H1 (cell line): ENCODE results near the gene CWC25. TPM values are rescaled to one million over a fixed set of nuclear protein-coding genes. Genes with fewer than 3 reads are reported as not detected.

Experiments used
- CTCF ChIA-PET: fragments of 300-600 bp; sonication (Branson Sonifier 250); formaldehyde crosslinking; loops from one replicate; lab custom pipeline; 2021; ENCODE audit not compliant: partially characterized antibody; lab: Charles Lee
- POLR2A ChIA-PET: fragments of 300-600 bp; sonication (Branson Sonifier 250); formaldehyde crosslinking; loops from one replicate; lab custom pipeline; 2021; ENCODE audit warnings: inconsistent platforms; ENCODE audit not compliant: partially characterized antibody; lab: Charles Lee
- DNase-seq, 2 experiments: peaks; one replicate each; pipeline versions ENCODE4 v3.0.0 to v3.0.0-alpha.2; 2010 to 2022; ENCODE audit warnings: low spot score in 2 of 2, low read depth in 1 of 2, mixed read lengths in 1 of 2
- FAIRE-seq: peaks from 2 replicates; lab custom pipeline; 2011; peaks lifted over from hg19 to GRCh38; lab: Jason Lieb, UNC
- H2AFZ ChIP-seq: 2 replicates; pipeline ENCODE4 v1.8.1; 2012; ENCODE audit warnings: low read length, inconsistent platforms
- H2AK5ac ChIP-seq: 2 replicates; pipeline ENCODE4 v1.6.1; 2013; ENCODE audit warnings: low read depth, low read length
- H2BK120ac ChIP-seq: replicated peaks from 2 replicates; pipeline ENCODE3; 2013; ENCODE audit warnings: low read depth, low read length, inconsistent platforms
- H2BK12ac ChIP-seq: 2 replicates; pipeline ENCODE4 v1.6.1; 2013; ENCODE audit warnings: low read depth, low read length
- H2BK15ac ChIP-seq: 2 replicates; pipeline ENCODE4 v1.6.1; 2013; ENCODE audit warnings: low read length
- H2BK20ac ChIP-seq: 2 replicates; pipeline ENCODE4 v1.6.1; 2013; ENCODE audit warnings: low read length
- H2BK5ac ChIP-seq: 2 replicates; pipeline ENCODE4 v1.6.1; 2013; ENCODE audit warnings: low read depth, low read length
- H3K14ac ChIP-seq: 2 replicates; pipeline ENCODE4 v1.6.1; 2013; ENCODE audit warnings: inconsistent platforms; ENCODE audit not compliant: insufficient read length
- H3K18ac ChIP-seq: 2 replicates; pipeline ENCODE4 v1.6.1; 2013; ENCODE audit warnings: low read length; ENCODE audit errors: extremely low read depth
- H3K23ac ChIP-seq: 2 replicates; pipeline ENCODE4 v1.6.1; 2013; ENCODE audit warnings: inconsistent platforms; ENCODE audit not compliant: insufficient read length
- H3K23me2 ChIP-seq: 2 replicates; pipeline ENCODE4 v1.6.1; 2013; ENCODE audit warnings: low read depth, low read length
- H3K27ac ChIP-seq: 2 replicates; pipeline ENCODE4 v1.6.1; 2011; ENCODE audit warnings: low read depth, low read length, inconsistent platforms
- H3K27me3 ChIP-seq, 4 experiments: replicated peaks in 1 of 4; 1 replicate in 1 of 4; 2 replicates in 3 of 4; pipeline versions ENCODE4 v1.6.1 to v1.8.1; 2011 to 2013; ENCODE audit warnings: low read length in 3 of 4, mild to moderate bottlenecking in 3 of 4, inconsistent platforms in 2 of 4, mixed read lengths in 2 of 4, moderate library complexity in 1 of 4; ENCODE audit not compliant: control insufficient read depth in 3 of 4, insufficient read depth in 3 of 4; ENCODE audit errors: extremely low read depth in 1 of 4
- H3K36me3 ChIP-seq, 4 experiments: 2 replicates each; pipeline versions ENCODE4 v1.6.1 to v1.8.1; 2011 to 2013; ENCODE audit warnings: mild to moderate bottlenecking in 4 of 4, low read length in 3 of 4, moderate library complexity in 2 of 4, control low read depth in 1 of 4, inconsistent platforms in 1 of 4; ENCODE audit not compliant: insufficient read depth in 4 of 4, control insufficient read depth in 2 of 4
- H3K4ac ChIP-seq: replicated peaks from 2 replicates; pipeline ENCODE3; 2013; ENCODE audit warnings: low read length, low read depth, mixed read lengths, inconsistent platforms; ENCODE audit not compliant: insufficient read length
- H3K4me1 ChIP-seq, 4 experiments: replicated peaks in 1 of 4; 1 replicate in 1 of 4; 2 replicates in 3 of 4; pipeline versions ENCODE4 v1.6.1 to v1.8.1; 2011 to 2013; ENCODE audit warnings: low read length in 3 of 4, inconsistent platforms in 2 of 4, mixed read lengths in 1 of 4; ENCODE audit not compliant: insufficient read depth in 4 of 4, control insufficient read depth in 3 of 4
- H3K4me2 ChIP-seq, 2 experiments: 2 replicates each; pipeline versions ENCODE4 v1.6.1 to v1.8.1; 2011 to 2013; ENCODE audit warnings: low read depth in 2 of 2, low read length in 2 of 2, control low read depth in 1 of 2, inconsistent platforms in 1 of 2, mild to moderate bottlenecking in 1 of 2; ENCODE audit not compliant: insufficient read depth in 1 of 2
- H3K4me3 ChIP-seq, 4 experiments: fragments of 200-600, 300-600 bp in 1 of 4; sonication (generic), shearing (Covaris generic), sonication (Bioruptor Twin) in 1 of 4; 2 replicates each; pipeline versions ENCODE4 v1.5.1 to v1.8.1; 2011 to 2016; ENCODE audit warnings: low read length in 4 of 4, low read depth in 3 of 4, control low read depth in 2 of 4, inconsistent platforms in 2 of 4, mild to moderate bottlenecking in 2 of 4, mixed read lengths in 1 of 4, moderate library complexity in 1 of 4; ENCODE audit not compliant: insufficient read depth in 2 of 4; ENCODE audit errors: extremely low read depth in 1 of 4
- H3K56ac ChIP-seq: replicated peaks from 2 replicates; pipeline ENCODE3; 2013; ENCODE audit warnings: low read depth, mild to moderate bottlenecking, mixed read lengths, low read length, inconsistent platforms; ENCODE audit not compliant: insufficient read length
- H3K79me1 ChIP-seq: 2 replicates; pipeline ENCODE4 v1.6.1; 2013; ENCODE audit warnings: low read depth, low read length, control low read depth
- H3K79me2 ChIP-seq, 2 experiments: 2 replicates each; pipeline versions ENCODE4 v1.6.1 to v1.8.1; 2012 to 2013; ENCODE audit warnings: low read length in 2 of 2, mild to moderate bottlenecking in 2 of 2, inconsistent platforms in 1 of 2; ENCODE audit not compliant: insufficient read depth in 2 of 2, control insufficient read depth in 1 of 2
- H3K9ac ChIP-seq, 4 experiments: replicated peaks in 1 of 4; 1 replicate in 1 of 4; 2 replicates in 3 of 4; pipeline versions ENCODE4 v1.6.1 to v1.8.1; 2011 to 2013; ENCODE audit warnings: low read depth in 3 of 4, low read length in 3 of 4, control low read depth in 2 of 4, mild to moderate bottlenecking in 2 of 4, moderate library complexity in 2 of 4, inconsistent platforms in 1 of 4; ENCODE audit errors: extremely low read depth in 1 of 4
- H3K9me3 ChIP-seq, 2 experiments: 2 replicates each; pipeline versions ENCODE4 v1.6.1 to v1.8.1; 2012 to 2013; ENCODE audit warnings: mild to moderate bottlenecking in 2 of 2, moderate library complexity in 2 of 2, control low read depth in 1 of 2, inconsistent platforms in 1 of 2, low read depth in 1 of 2, low read length in 1 of 2, mixed read lengths in 1 of 2; ENCODE audit not compliant: insufficient read depth in 2 of 2
- H4K20me1 ChIP-seq, 2 experiments: replicated peaks in 1 of 2; 2 replicates each; pipeline versions ENCODE3 to v1.8.1; 2011 to 2013; ENCODE audit warnings: inconsistent platforms in 2 of 2, low read length in 2 of 2, mild to moderate bottlenecking in 1 of 2; ENCODE audit not compliant: insufficient read depth in 2 of 2, control insufficient read depth in 1 of 2
- H4K5ac ChIP-seq: 2 replicates; pipeline ENCODE4 v1.6.1; 2013; ENCODE audit warnings: low read length, low read depth, mixed read lengths, inconsistent platforms; ENCODE audit not compliant: insufficient read length
- H4K8ac ChIP-seq: 2 replicates; pipeline ENCODE4 v1.8.0; 2013; ENCODE audit warnings: mild to moderate bottlenecking, moderate library complexity, low read length, inconsistent platforms; ENCODE audit not compliant: insufficient read depth; ENCODE audit errors: extremely low read depth
- H4K91ac ChIP-seq: replicated peaks from 2 replicates; pipeline ENCODE3; 2013; ENCODE audit warnings: low read length, mixed read lengths, inconsistent platforms; ENCODE audit not compliant: insufficient read length
- JUND ChIP-seq: IDR thresholded peaks from 2 replicates; pipeline ENCODE4 v1.6.1; 2011; ENCODE audit warnings: mild to moderate bottlenecking, improper control_type of control experiment, low read length
- RAD21 ChIP-seq, 2 experiments: IDR thresholded peaks in 1 of 2; conservative IDR thresholded peaks in 1 of 2; 2 replicates each; pipeline ENCODE4 v1.6.1; 2011; ENCODE audit warnings: low read depth in 2 of 2, low read length in 2 of 2, improper control_type of control experiment in 1 of 2, inconsistent platforms in 1 of 2, mild to moderate bottlenecking in 1 of 2, moderate library complexity in 1 of 2
- TAF1 ChIP-seq: IDR thresholded peaks from 2 replicates; pipeline ENCODE4 v1.6.1; 2011; ENCODE audit warnings: mild to moderate bottlenecking, low read depth, low read length
- YY1 ChIP-seq: IDR thresholded peaks from 2 replicates; pipeline ENCODE4 v1.6.1; 2011; ENCODE audit warnings: low read depth, mild to moderate bottlenecking, low read length
- WGBS, 2 experiments: shearing (Covaris generic) in 1 of 2; methylation state at CpG; one replicate each; pipeline versions ENCODE4 v1.1.6 to v1.1.7; 2013 to 2015; ENCODE audit warnings: low lambda C conversion rate in 2 of 2, mixed read lengths in 2 of 2, inconsistent platforms in 1 of 2, low coverage in 1 of 2, missing lambda C conversion rate in 1 of 2; ENCODE audit not compliant: insufficient replicate concordance in 2 of 2, insufficient coverage in 1 of 2, insufficient read length in 1 of 2; ENCODE audit errors: extremely low coverage in 1 of 2, missing lambda C conversion rate in 1 of 2; 5-methylcytosine and 5-hydroxymethylcytosine counted together
- polyA plus RNA-seq, 7 experiments: library from polyadenylated mRNA; depleted of rRNA in 3 of 7; stranded (reverse) in 5 of 7; unstranded in 2 of 7; fragments of >200 nt in 5 of 7; fragments of 200-250 nt in 2 of 7; gene quantifications; 1 replicate in 5 of 7; 2 replicates in 1 of 7; 4 replicates in 1 of 7; pipeline versions ENCODE4 v1.2.1 to v1.2.3, GENCODE V29; 2011 to 2013; ENCODE audit warnings: missing spikeins in 2 of 7, mixed read lengths in 2 of 7
- total RNA-seq: library from RNA; stranded (reverse); fragmentation: NEBNext Ultra II Directional; extraction: Animal tissue kit (Norgen Biotek cat#: 25700); gene quantifications from 2 replicates; pipeline ENCODE4 v1.2.1, GENCODE V29; 2021

The CWC25 gene
- total and polyA plus RNA-seq, 2 of the 8 experiments (the other 6 are each of a cell fraction or from before 2014, with no cell fraction given): 11.1 to 13.1 TPM

- H3K27ac ChIP-seq: no peak overlapping the region
- H4K20me1 ChIP-seq: peaks cover 0 to 9% of the 10 kb centered on the region in 2 experiments
- H4K5ac ChIP-seq: peak overlapping the region; percentile 49
- peak overlapping the region; percentile 84 for H3K18ac ChIP-seq
- H2BK15ac ChIP-seq: 0 out of 2 replicates have a peak overlapping the region, but pooled peaks have one; percentile 40
- peak; percentile 8; the same call in 1 of the 2 replicates for TF ChIP-seq TAF1
- TF ChIP-seq JUND: 0 out of 2 replicates have a peak, but pooled peaks have one; percentile 48
- no peak for TF ChIP-seq YY1
- TF ChIP-seq RAD21 (IDR thresholded peaks at IDR 0.05 in 1 of 2, conservative IDR thresholded peaks at IDR 0.05 in 1 of 2; ENCODE audit: low read depth in 2 of 2, low read length in 2 of 2): peak in 1 of 2 experiments; percentile 6; a peak in 1 of 4 replicates
- H3K23me2 ChIP-seq: peaks cover 17% of the 10 kb centered on the region
- ChIA-PET CTCF (interaction anchor here (0.5 to 3.2 kb wide), 12 partner anchors 9 to 110 kb away, joined by 3 to 16 read pairs (median 4); no protein-coding TSS in a partner anchor), POLR2A (interaction anchor here (0.7 to 24.3 kb wide), 10 partner anchors 11 to 283 kb away, joined by 3 to 468 read pairs (median 8); partner anchors contain the start of genes LASP1NB and RPL23)
- H2AFZ ChIP-seq: no peak overlapping the region
- peak overlapping the region; percentile 13 for H3K56ac ChIP-seq
- peak overlapping the region; percentile 79 to 95 for H3K4me2 ChIP-seq
- DNase-seq (no peak), FAIRE-seq (no peak)
- H2BK5ac ChIP-seq: peak overlapping the region; percentile 87
- H3K14ac ChIP-seq: no peak overlapping the region
- H4K91ac ChIP-seq: peak overlapping the region; percentile 6
- H4K8ac ChIP-seq: no peak overlapping the region
- H3K4ac ChIP-seq: peak overlapping the region; percentile 82
- peak overlapping the region; percentile 68; the same call in 1 of the 2 replicates for H2BK12ac ChIP-seq
- peak overlapping the region; percentile 88 to 100 (median 98) for H3K4me3 ChIP-seq
- 37% methylated on average over 11 of the region's 11 CpGs; no CpG with 5 or more reads in 1 of the 2 experiments for WGBS, 2 experiments
- peak overlapping the region; percentile 98; the same call in 1 of the 2 replicates for H2BK20ac ChIP-seq
- H3K9ac ChIP-seq: peak overlapping the region in 3 of 4 experiments; percentile 20 to 82 (median 57); a peak in 5 of 7 replicates
- peaks cover 0 to 2% (median 0%) of the 10 kb centered on the region in 4 experiments; a peak in 1 of 8 replicates for H3K36me3 ChIP-seq
- no peaks in the 10 kb centered on the region for H3K27me3 ChIP-seq
- peaks cover 2 to 38% (median 22%) of the 10 kb centered on the region in 4 experiments for H3K4me1 ChIP-seq
- H2BK120ac ChIP-seq: peak overlapping the region; percentile 15
- 0 out of 2 replicates have a peak overlapping the region, but pooled peaks have one; percentile 29 for H2AK5ac ChIP-seq
- H3K79me2 ChIP-seq: peaks cover 32 to 57% of the 10 kb centered on the region in 2 experiments
- H3K79me1 ChIP-seq: peaks cover 22% of the 10 kb centered on the region
- no peak overlapping the region for H3K23ac ChIP-seq
- H3K9me3 ChIP-seq: no peaks in the 10 kb centered on the region
These were observed 46.3 kb upstream of the CWC25 start for GRCh38 chr17:38871247-38872015.
